Colonic mucosa (tissue), 4 donors: Measurements from ENCODE around the gene RS1. TPM values are rescaled to one million over a fixed set of nuclear protein-coding genes. Genes with fewer than 3 reads are reported as not detected.

Experiments used
- DNase-seq: peaks from one replicate; pipeline ENCODE4 v3.0.0-alpha.2; 2020
- H3K27ac ChIP-seq: fragments of 200-600 bp; one replicate; pipeline ENCODE4 v1.8.0; 2021
- H3K27me3 ChIP-seq: fragments of 200-600 bp; one replicate; pipeline ENCODE4 v1.8.0; 2021
- H3K36me3 ChIP-seq: fragments of 200-600 bp; one replicate; pipeline ENCODE4 v1.8.0; 2021
- H3K4me1 ChIP-seq: fragments of 200-600 bp; one replicate; pipeline ENCODE4 v1.8.0; 2021; ENCODE audit warnings: mild to moderate bottlenecking
- H3K4me3 ChIP-seq: fragments of 200-600 bp; one replicate; pipeline ENCODE4 v1.8.0; 2021
- H3K9ac ChIP-seq, 2 donors: one replicate each; pipeline ENCODE4 v1.7.0; 2013; ENCODE audit warnings: control low read depth in 2 of 2, low read depth in 2 of 2, low read length in 2 of 2
- H3K9me3 ChIP-seq: fragments of 200-600 bp; one replicate; pipeline ENCODE4 v1.8.0; 2021
- CTCF ChIP-seq: fragments of 200-600 bp; IDR thresholded peaks from one replicate; pipeline ENCODE4 v1.8.0; 2022; ENCODE audit warnings: antibody characterized with exemption, mild to moderate bottlenecking
- intact Hi-C: fragments of 100-400 bp; cut with DNase I; formaldehyde crosslinking; loops from one replicate; pipeline ENCODE4 v1.14.1; 2022
- total RNA-seq, 2 donors: library from RNA; stranded (reverse); fragmentation: NEBNext Ultra II Directional in 1 of 2; extraction: Animal tissue kit (Norgen Biotek cat#: 25700) in 1 of 2; gene quantifications; one replicate each; pipeline ENCODE4 v1.2.1, GENCODE V29; 2021
- donor health status: healthy.
- donor health status: DM: no; HTN: no; CAD: no.
- donor health status: DM: no; HTN: no; CAD: no.

Gene RS1
- total RNA-seq, 2 donors from 2014 or later, result not detected

DNA sequence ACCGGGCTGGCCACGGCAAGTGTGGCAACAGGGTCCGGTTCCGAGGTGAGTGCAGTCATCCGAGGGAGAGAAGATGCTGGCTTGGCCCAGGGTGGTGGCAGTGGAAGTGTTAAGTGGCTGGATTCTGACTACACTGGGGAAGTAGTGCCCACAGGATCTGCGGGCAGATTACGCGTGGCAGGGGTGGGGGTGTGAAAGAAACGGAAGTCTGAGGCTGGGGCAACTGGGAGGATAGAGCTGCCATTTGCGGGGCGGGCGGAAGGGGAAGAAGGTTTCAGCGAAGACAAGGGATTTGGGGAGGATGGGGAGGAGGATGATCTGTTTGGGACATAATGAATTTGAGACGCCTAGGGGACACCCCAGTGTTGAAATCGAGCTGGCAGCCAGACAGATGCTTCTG lies 5.3 kb downstream of the RS1 start:
- intact Hi-C loops, result no loop called here
- TF ChIP-seq CTCF, result no peak
- DNase-seq, result no peak

DNA sequence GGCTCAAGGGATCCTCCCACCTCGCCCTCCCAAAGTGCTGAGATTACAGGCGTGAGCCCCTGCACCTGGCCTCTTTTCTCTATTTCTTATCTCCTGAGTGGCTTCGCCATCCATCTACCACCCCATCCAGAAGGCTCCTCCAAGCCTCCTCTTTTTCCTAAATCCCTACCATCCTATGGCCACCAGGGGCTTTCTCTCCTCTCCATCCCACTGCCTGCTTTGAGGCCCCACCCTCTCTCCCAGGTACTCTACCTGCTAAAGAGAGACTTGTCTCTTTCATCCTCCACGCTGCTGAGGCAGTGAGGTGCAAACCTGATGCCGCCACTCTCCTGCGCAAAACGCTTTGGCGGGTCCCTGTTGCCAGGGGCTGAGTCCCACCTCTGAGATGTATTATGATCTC lies 7.0 kb downstream of the RS1 start:
- no peaks in the 10 kb centered on the region for H3K9me3 ChIP-seq
- intact Hi-C loops, result no loop called here
- H3K27ac ChIP-seq, result no peak overlapping the region
- no peaks in the 10 kb centered on the region for H3K36me3 ChIP-seq
- H3K4me1 ChIP-seq, result no peaks in the 10 kb centered on the region
- H3K27me3 ChIP-seq, result no peaks in the 10 kb centered on the region
- DNase-seq, result no peak
- TF ChIP-seq CTCF, result no peak
- no peak overlapping the region for H3K9ac ChIP-seq
- no peak overlapping the region for H3K4me3 ChIP-seq

More for the DNA sequence above, 5.3 kb downstream of the RS1 start:
- Histone ChIP-seq H3K36me3 (no peaks in the 10 kb centered on the region), H3K9me3 (no peaks in the 10 kb centered on the region), H3K4me3 (no peak overlapping the region), H3K27me3 (no peaks in the 10 kb centered on the region), H3K9ac (no peak overlapping the region), H3K4me1 (no peaks in the 10 kb centered on the region), H3K27ac (no peak overlapping the region)

DNA sequence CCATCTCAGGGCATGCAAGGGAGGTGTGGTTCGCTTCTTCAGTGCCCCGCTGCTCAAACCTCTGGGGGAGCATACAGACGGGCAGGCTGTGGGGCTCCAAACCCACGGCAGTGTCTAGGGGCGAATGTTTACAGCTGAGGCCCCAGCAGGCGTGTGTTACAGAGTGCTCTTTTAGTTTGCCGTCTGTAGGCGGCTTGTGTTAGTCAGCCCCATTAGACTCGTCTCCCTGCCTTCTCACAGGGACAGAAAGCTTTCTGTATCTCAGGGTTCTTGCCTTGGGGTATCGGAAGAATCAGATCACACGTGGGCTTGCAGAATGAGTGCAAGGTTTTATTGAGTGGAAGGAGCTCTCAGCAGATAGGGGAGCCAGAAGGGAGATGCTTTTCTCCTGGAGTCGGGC lies 10.6 kb downstream of the RS1 start:
- H3K27ac ChIP-seq, result no peak overlapping the region
- H3K36me3 ChIP-seq, result no peaks in the 10 kb centered on the region
- no peak overlapping the region for H3K4me3 ChIP-seq
- H3K4me1 ChIP-seq, result no peaks in the 10 kb centered on the region
- DNase-seq, result no peak
- no peak for TF ChIP-seq CTCF
- H3K9ac ChIP-seq, result no peak overlapping the region
- no peaks in the 10 kb centered on the region for H3K9me3 ChIP-seq
- H3K27me3 ChIP-seq, result no peaks in the 10 kb centered on the region
- intact Hi-C loops, result no loop called here

DNA sequence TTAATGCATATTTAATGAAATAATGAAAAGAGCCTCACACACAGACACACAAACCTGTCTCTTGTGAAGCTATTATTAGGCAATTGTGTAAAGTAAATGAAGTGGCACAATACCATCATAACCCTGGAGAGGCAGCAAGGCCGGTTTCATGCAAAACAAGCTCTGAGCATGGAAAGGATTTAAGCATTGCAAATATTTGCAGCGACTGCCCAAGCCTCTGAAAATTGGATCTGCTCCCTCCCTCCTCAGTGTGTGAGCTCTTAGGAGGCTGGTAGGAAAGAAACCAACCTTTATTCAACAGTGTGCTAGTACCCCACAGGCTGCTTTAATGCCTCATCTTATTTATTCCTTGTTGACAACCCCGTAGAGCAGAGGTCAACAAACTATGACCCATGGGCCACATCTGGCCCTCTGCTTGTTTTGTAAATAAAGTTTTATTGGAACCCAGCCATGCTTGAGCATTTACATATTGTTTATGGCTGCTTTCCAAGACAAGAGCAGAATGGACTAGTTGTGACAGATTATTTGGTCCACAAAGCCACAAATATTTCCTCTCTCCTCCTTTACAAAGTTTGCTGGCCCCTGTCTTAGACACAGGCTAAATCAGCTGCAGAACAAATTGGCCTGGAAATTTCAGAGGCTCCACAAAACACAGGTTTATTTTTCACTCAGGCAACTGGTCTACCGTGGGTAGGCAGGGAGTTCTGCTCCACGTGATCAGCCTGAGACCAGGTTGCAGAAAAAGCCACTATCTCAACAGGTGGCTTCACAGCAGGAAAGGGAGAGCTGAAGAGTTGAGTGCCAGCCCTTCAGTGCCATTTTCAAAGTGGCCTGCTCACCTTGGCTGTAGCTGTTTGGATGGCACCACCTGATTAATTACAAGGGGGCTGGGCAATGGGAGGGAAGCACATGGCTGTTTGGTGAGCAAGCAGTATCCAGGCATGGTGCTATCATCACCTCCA lies 16.8 kb downstream of the RS1 start:
- Histone ChIP-seq H3K27me3 (no peaks in the 10 kb centered on the region), H3K4me1 (no peaks in the 10 kb centered on the region), H3K4me3 (no peak overlapping the region), H3K9me3 (no peaks in the 10 kb centered on the region), H3K9ac (no peak overlapping the region), H3K27ac (no peak overlapping the region), H3K36me3 (no peaks in the 10 kb centered on the region)
- DNase-seq, result no peak
- no peak for TF ChIP-seq CTCF
- intact Hi-C loops, result no loop called here

DNA sequence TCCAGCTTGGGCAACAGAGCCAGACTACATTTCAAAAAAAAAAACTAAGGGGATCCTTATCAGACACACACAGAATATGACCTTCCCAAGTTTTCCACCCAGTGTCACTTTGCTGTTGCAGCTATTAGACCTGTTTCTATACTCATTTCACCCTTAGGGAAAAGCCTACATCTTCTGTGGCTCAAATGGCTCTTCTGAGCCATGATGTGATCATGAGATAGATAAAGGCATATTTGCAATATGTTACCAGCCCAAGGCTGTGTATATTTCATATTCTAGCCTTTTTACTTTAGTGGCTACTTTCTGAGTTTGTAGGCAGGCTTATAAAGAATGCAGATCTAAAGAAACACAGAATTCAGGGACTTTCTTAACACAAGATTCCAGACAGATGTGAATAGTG lies 19.3 kb downstream of the RS1 start:
- Histone ChIP-seq H3K36me3 (no peaks in the 10 kb centered on the region), H3K9me3 (no peaks in the 10 kb centered on the region), H3K27ac (no peak overlapping the region), H3K27me3 (no peaks in the 10 kb centered on the region), H3K9ac (no peak overlapping the region), H3K4me3 (no peak overlapping the region), H3K4me1 (no peaks in the 10 kb centered on the region)
- TF ChIP-seq CTCF, result no peak
- intact Hi-C loops, result no loop called here
- DNase-seq, result no peak
